Measurements from ENCODE around the gene TNF.

Gene TNF

GRCh38 chr6:31626952-31627351 is 51.6 kb downstream of the TNF start:
- Histone ChIP-seq H3K27me3 (ENCODE audit: insufficient read depth, low read length) (no peaks in the 10 kb centered on the region), H3K9ac (ENCODE audit: low read depth, low read length) (no peak overlapping the region), H3K4me1 (ENCODE audit: insufficient read depth, low read length) (peaks cover 7% of the 10 kb centered on the region; the same call in 1 of the 2 replicates), H3K4me3 (ENCODE audit: low read length) (no peak overlapping the region), H3K27ac (ENCODE audit: low read length) (no peak overlapping the region), H3K9me3 (ENCODE audit: insufficient read depth, low read depth, low read length) (no peaks in the 10 kb centered on the region), H3K36me3 (ENCODE audit: insufficient read depth, low read depth, low read length) (peaks cover 100% of the 10 kb centered on the region)

GRCh38 chr6:31627690-31628287 is 52.4 kb downstream of the TNF start:
- Histone ChIP-seq H3K9me3 (ENCODE audit: insufficient read depth, low read depth, low read length) (no peaks in the 10 kb centered on the region), H3K36me3 (ENCODE audit: insufficient read depth, low read depth, low read length) (peaks cover 100% of the 10 kb centered on the region), H3K27ac (ENCODE audit: low read length) (no peak overlapping the region), H3K4me1 (ENCODE audit: insufficient read depth, low read length) (0 out of 2 replicates have a peak, but pooled peaks cover 2% of the 10 kb centered on the region), H3K4me3 (ENCODE audit: low read length) (no peak overlapping the region), H3K27me3 (ENCODE audit: insufficient read depth, low read length) (no peaks in the 10 kb centered on the region), H3K9ac (ENCODE audit: low read depth, low read length) (no peak overlapping the region)
